Left cardiac atrium (tissue), 4 donors: ENCODE data around the gene PEPD. TPM values are rescaled to one million over a fixed set of nuclear protein-coding genes. Genes with fewer than 3 reads are reported as not detected.

Experiments
- ATAC-seq, 2 donors: fragments of 200-7000 bp; cut with Tn5 transposase; one replicate each; pipeline ENCODE4 v1.9.1; 2020; ENCODE audit warnings: mild to moderate bottlenecking in 2 of 2, moderate library complexity in 2 of 2
- DNase-seq: peaks from one replicate; pipeline ENCODE4 v3.0.0-alpha.2; 2020
- intact Hi-C, 2 donors: fragments of 100-400 bp; cut with DNase I; formaldehyde crosslinking; loops; one replicate each; pipeline versions ENCODE4 v1.14.1 to v1.15.1; 2022 to 2023
- total RNA-seq, 2 donors: library from RNA; stranded (reverse); fragmentation: NEBNext Ultra II Directional; extraction: Animal tissue kit (Norgen Biotek cat#: 25700); gene quantifications; one replicate each; pipeline ENCODE4 v1.2.1, GENCODE V29; 2021
- donor health status: DM: no; HTN: yes; CAD: no.
- donor health status: DM: no; HTN: yes; CAD: no; lungs with severe emphysema.
- donor health status: DM: yes; HTN: yes; CAD: no.
- donor health status: Dilated cardiomyopathy.

The PEPD gene
- total RNA-seq, 2 donors from 2014 or later = 40.3 to 51.7 TPM

DNA sequence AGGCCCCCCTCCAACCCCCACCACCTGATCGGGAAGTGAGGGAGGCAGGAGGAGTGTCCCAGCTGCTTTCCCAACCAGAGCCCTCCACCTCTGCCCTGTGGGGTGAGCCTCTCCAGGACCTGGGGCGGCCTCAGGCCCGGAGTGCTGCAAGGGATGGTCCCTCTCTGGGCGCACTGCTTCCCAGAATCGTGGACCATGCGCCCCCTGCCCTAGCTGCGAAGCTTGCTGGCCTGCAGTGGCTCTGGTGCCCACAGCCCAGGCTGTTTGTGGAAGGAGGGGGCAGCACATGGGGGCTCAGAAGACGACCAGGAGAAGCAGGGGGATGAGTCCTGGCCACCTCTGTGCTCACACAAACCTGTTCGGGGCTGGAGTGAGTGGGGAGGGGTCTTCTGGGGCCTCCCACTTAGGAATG is 114.4 kb downstream of the PEPD start:
- intact Hi-C loops = loop anchor here (2.0 to 10.0 kb wide), 4 partner anchors 102 to 262 kb away; partner anchors contain the start of gene CEBPA (in 2 of the 2)
- ATAC-seq (peak in 1 of 2 donors; percentile 5), DNase-seq (no peak)

DNA sequence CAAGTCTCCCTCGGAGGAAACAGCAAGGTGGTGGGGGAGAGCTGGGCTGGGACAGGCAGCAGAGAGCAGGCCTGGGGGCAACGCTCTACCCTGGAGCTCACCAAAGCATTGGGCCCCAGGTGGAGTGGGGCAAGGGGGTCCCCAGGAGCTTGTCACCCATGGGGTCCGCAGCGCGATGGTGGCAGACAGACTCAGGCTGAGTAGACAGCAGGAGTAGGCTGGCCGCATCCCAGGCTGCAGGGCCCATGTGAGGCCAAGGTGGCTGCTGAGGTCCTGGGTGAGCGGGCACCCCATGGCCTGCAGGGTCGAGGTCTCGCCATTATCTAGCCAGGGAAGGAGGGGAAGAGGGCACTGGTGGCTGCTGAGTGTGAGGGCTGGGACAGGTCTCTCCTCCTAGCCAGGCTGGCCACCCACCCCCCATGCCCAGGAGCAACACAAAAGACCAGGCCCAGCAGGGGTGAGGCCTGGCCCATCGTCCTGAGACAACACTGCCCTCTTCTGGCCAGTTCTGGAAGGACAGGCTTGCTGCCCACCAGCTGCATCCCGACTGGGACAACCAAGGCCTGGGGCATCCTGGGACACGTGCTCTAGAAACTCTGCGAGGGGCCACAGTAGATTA is 115.0 kb downstream of the PEPD start:
- ATAC-seq (peak; percentile 14 to 72), DNase-seq (peak; percentile 65)
- intact Hi-C loops = loop anchor here (2.0 to 10.0 kb wide), 4 partner anchors 102 to 262 kb away; partner anchors contain the start of gene CEBPA (in 2 of the 2)

DNA sequence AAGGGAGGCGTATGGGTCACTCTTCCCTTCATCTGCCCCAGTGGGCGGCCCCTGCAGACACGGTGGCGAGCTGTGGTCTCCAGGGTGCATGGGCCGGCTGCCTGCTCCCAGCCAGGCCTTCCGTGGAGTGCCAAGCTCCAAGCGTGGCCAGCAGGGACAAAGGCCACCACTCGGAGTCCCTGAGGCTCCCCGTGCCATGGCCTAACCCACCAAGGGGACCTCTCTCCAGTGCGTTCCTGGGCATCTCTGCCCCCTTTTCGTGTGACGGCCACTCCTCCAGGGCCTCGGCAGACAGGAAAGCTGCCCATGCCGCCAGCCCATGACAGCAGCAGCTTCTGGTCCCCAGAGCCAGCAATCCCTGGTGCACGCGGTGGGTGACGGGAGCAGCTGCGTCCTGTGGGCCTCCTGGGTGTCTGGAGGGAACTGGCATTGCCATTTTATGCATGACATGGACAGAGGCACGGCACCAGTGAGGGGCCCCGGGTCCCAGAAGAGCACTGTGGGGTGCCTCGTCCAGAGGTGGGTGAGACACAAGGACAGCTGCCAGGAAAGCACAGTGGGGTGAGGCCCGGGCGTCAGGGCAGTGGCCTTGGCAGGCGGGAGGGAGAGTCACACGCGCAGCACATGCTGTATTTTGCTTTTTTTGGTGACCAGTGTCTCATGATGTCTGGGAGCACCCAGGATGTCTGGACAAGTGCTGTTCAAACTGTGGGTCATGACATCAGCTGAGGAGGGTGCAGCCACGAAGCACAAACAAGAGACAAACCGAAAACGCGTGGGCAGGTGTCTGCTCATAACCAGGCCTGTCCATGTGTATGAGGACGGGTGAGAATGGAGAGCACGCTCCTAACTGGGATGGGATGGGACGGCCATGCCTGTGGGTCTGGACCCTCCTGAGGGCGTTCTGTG is 115.8 kb downstream of the PEPD start:
- intact Hi-C loops = loop anchor here (2.0 to 10.0 kb wide), 4 partner anchors 101 to 261 kb away; partner anchors contain the start of gene CEBPA (in 2 of the 2)
- ATAC-seq (peak in 1 of 2 donors; percentile 25), DNase-seq (peak; percentile 24)

DNA sequence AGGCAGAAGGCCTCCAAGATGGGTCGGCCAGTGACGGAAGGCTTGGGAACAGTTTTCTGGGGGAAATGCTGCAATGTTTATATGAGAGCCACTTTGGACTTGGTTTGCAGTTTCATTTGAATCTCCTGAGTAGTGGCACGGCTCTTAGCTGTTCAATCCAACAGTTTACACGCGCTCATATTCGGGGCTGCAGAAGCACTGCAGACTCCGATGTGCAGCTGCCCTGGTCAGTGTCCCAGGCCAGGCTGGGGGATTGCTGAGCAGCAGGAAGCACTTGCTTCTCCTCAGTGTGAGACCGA is 116.4 kb downstream of the PEPD start:
- DNase-seq (no peak), ATAC-seq (no peak)
- intact Hi-C loops = loop anchor here (5.0 to 10.0 kb wide), 3 partner anchors 100 to 260 kb away; partner anchors contain the start of gene CEBPA (in 2 of the 2)

DNA sequence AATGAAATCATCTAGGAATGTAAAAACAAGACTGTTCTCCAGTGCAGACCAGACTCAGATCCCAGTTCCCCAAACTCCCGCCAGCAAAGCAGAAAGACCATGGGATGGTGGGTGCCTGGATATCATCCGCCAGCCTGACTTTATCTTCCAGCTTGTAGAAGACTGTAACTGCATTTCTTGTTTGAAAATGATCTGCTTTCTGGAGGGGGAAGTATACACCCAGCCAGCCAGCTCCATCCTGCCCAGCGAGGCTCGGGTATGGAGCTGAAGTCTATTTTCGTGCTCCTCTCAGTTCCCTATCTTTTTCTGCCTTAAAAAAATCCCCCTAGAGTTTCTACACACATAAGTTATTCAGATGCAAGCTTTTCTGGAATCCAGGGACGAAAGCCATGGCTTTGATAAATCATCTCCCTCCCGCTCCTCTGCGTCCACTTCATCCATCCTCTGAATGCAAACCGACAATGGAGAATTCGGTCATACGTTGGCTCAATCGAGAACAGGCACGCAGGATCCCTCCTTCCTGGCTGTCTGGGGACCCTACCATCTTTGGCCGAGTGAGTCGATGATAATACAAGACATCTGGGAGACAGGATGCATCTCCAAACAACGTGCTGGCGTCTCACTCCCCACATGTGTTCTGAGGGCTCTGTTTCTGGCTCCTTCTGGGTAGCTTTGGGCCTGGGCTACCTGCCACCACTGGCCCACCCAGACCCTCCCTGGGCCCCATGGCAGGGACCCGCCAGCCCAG is 116.9 kb downstream of the PEPD start:
- peak; percentile 21 for DNase-seq
- intact Hi-C loops = loop anchor here (5.0 to 10.0 kb wide), 3 partner anchors 100 to 260 kb away; partner anchors contain the start of gene CEBPA (in 2 of the 2)
- ATAC-seq = no peak

DNA sequence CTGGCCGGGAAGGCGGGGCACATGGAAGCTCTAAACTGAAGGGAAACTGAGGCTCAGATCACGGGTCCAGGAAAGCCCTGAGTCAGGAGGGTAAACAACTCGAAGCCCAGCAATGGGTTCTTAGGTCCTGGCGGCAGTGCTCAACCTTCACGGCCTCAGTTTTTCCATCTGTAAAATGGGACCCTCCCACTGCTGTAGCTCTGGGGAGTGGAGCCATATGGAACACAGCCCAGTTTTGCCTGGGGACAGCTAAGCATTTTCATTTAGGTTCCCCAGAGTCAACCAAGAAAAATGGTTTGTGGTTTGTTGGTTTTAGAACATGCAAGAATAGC is 117.7 kb downstream of the PEPD start:
- intact Hi-C loops = loop anchor here (10.0 kb wide), 2 partner anchors 99 to 259 kb away; partner anchors contain the start of gene CEBPA (in 2 of the 2)
- ATAC-seq (no peak), DNase-seq (no peak)

DNA sequence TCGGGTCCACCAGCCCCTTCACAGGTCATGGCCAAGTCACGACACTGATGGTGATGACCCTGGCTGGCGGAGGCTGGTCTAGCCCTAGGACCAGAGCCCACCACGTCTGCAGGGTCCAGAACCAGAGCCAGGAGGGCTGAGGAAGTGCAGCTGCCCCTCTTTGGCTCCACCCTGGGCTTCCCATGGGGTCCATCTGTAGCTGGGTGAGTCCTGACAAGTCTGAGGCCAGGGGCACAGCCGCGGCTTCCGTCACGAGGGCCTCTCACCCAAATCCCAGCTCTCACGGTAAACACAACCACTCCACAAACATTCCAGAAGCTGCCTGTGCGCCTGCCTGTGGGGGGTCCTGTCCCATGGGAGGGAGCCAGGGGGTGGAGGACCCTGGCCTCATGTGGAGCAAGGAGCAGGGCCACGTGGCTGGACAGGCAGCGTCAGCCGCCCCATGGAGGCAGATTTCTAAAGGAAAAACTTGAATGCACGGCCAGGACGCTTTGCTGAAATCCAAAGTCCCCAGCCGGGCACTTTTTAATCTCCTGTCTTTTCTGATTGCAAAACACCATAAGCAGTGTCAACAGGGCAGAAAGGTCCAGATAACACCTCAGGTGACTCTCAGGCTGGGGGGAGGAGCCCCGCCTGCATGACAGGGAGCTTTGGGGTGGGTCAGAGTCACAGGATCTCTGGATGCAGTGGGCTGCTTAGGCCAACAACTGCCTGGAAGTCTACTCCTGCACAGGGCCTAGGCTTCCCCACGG is 118.2 kb downstream of the PEPD start:
- DNase-seq (peak; percentile 21), ATAC-seq (no peak)
- intact Hi-C loops = loop anchor here (10.0 kb wide), 2 partner anchors 99 to 259 kb away; partner anchors contain the start of gene CEBPA (in 2 of the 2)

DNA sequence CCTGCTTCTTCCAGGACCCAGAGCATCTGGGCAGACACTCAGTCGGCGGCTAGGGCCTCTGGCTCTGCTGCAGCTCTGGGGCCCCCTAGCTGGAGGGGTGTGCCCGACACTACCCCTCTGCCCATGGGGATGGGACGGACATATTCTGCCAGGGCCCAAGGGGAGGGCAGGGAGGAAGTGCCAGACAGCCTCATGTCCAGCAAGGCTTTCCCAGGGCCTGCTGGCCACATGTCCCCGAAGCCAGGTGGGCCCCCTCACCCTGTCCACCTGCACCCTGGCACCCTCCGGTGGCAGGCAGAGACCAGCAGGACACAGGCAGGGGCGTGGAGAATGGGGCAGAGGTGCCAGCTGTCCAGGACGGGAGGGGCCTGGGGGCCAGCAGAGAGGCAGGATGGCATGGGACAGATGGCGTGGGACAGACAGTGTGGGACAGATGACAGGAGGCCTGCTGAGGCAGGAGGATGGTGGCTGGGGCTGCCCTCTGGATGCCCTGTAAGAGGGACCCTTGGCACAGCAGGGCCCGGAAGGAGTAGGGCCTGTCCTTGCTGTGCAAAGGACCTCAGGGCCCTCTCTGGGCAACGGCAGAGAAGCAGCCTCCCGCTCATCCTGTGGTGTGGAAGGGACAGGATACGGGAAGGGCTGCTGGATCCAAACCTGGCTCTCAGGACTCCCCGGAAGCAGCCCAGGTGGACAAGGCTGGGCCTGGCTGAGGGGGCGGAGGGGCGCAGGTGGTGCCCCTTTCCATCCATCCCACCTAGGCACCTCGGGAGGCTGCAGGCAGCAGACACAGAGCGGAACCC is 119.0 kb downstream of the PEPD start:
- intact Hi-C loops = loop anchor here (10.0 kb wide), 2 partner anchors 98 to 258 kb away; partner anchors contain the start of gene CEBPA (in 2 of the 2)
- peak; percentile 20 for DNase-seq

DNA sequence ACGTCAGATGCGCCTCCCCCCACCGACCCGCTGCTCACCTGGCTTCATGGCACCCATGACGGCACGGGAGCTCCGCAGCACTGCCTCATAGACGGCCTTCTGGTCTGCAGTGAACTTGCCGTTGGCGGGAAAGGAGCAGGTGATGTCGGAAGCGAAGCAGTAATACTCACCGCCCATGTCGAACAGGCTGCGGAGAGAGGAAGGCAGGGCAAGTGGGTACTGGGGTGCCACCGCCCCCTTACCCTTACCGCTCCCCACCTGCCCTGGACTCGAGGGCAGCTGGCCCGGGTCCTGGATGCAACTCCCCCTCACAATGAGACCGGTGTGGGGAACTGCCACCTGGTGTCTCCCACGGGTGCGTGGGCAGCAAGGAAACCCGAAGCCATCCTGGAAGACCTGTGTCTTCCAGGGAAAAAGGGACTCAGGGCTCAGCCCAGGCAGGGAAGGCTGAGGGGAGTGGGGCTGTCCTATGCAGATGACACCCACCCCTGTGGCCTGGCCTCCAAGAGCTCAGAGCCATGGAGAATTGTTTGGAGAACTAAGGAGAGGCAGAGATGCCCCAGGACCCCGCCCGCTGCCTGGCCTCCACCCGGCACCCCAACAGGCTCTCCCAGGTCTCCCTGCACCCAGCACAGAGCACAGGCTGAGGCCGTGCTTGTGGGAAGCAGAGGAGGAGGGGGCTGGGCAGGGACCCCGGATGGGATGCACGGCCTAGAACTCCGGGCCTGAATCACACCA is 119.7 kb downstream of the PEPD start:
- intact Hi-C loops = loop anchor here (10.0 kb wide), 2 partner anchors 97 to 257 kb away; partner anchors contain the start of gene CEBPA (in 2 of the 2)
- no peak for DNase-seq
- ATAC-seq = no peak

More for the DNA sequence above, 119.0 kb downstream of the PEPD start:
- ATAC-seq = no peak

DNA sequence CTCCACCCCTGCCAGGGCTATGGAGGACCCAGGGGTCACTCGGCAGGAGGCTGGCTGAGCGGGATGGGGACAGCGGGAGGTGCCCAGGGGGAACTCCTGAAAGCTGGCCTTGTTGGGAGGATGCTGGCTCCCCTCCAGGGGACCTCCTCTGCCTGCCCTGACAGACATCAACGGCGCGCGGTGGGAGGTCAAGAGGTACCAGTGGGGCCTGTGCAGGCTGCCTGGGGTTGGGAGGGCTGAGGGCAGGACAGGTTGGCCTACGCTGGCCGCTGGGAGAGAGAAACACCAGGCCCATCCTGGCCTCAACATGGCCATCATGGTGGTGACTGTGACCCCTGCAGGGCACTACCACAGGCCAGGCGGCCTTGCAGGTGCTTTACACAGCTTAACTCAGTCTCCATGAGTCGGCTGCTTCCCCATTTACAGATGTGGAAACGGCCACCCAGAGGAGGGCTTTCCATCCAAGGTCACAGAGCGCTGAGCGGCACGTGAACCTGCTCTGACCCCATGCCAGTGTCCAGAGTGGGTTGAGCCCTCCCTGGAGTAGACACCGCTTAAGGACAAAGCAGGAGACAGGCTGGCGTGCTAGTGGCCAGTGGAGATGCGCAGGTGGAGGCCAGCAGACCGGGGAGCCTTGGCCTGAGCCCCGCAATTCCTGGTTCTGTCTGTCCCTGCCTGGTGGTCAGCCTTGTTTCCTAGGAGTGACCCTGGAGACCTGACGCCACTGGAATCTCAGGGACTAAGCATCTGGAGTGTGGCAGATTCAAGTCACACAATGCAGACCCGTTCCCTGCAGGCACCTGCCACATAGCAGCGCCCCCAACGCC is 120.5 kb downstream of the PEPD start:
- no peak for ATAC-seq
- intact Hi-C loops = loop anchor here (10.0 kb wide), 2 partner anchors 96 to 256 kb away; partner anchors contain the start of gene CEBPA (in 2 of the 2)
- peak; percentile 20 for DNase-seq

DNA sequence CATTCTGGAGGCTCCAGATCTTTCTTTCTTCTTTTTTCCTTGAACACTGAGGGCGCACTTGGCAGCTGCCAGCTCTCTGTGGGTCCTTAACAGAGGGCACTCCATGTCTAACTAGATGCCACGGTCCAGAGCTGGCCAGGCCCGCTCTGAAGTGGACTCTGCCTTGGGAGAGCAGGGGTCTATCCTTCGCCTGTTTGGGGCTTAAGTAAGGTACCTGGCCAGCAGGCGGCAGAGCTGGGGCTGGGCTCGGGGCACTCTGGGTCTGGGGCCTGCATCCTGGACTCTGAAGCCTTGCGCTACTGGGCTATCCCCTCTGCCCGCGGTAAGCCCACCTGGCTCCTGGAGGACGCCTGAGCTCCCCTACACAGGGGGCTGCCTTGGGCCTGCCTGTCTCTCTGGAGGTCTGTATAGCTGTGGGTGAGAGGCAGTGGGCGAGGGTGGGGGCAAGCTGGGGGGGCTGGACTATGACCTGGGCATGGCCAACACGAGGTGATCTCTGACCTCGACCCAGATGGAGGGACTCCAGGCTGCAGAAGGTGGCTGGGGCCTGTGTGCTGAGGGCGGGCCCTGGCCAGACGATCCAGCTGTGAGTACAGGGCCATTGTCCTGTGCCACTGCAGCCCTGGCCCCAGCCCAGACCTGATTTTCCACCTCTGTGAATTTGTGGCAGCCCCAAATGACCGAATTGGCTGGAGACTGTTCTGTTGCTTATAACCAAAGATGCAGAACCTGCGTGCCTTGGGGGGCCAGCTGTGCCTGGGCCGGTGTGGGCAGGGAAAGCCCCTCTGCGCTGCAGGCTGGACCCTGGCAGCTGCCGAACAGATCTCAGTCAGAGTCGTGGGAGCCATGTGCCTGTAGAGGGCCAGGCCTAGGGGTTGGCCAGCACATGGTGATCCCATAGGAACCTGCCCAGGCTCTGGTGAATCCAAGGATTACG is 121.6 kb downstream of the PEPD start:
- ATAC-seq = no peak
- intact Hi-C loops = loop anchor here (10.0 kb wide), 2 partner anchors 95 to 255 kb away; partner anchors contain the start of gene CEBPA (in 2 of the 2)
- peak; percentile 15 for DNase-seq

DNA sequence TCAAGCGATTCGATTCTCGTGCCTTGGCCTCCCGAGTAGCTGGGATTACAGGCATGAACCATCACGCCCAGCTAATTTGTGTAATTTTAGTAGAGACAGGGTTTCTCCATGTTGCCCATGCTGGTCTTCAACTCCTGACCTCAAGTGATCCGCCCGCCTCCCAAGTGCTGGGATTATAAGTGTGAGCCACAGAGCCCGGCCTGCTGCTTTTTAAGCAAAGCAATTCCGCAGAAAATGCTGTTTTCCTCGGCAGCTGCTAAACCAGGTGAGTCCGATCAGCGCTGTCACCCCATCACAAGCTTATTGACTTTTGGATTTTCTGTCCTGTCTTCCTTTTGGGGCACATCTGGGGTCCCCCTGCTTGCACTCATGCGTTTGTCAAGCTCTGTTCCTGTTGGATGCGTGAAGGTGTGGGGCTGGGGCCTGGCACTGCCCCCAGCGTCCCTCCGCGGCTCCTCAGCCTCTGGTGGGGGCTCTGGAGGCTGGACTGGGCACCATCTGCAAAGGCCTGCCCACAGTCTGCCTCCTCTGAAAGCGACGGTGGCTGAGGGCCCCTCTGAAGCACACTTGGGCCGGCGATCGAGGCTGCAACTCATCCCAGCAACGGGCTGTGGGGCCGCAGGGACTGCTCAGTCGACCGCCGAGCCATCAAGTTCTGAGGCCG is 122.4 kb downstream of the PEPD start:
- intact Hi-C loops = no loop called here
- DNase-seq = peak; percentile 17
- no peak for ATAC-seq

DNA sequence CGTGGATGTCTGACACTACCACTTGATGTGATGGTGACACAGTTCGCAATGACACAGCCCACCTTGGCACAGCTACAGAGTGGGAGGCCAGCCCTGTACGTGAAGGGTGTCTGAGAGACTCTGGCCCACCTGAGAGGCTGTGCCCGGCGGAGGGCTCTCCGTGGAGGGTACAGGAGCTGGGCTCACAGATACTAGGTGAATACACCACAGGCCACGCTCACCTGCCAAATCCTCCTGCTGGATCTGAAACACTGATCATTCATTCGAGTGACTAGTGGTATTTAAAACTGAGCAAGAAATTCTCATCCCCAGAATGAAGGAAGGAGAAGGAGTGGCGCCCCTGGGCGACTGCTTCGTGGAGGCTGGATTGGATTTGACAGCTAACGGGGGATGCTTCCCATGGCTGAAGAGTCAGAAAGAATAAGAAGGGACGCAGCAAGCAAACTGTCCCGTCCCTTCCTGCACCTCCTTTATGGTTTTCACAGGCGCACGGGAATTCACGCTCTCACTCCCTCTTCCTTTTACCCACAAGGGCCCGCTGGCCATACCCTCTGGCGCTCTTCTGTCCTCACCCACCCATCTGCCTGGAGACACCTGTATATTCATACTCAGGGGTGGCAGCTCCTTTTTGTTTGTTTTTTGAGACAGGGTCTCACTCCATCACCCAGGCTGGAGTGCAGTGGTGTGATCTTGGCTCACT is 123.1 kb downstream of the PEPD start:
- ATAC-seq (no peak), DNase-seq (no peak)
- intact Hi-C loops = no loop called here
